Suprapubic skin (tissue), 4 donors: ENCODE data around the gene GSTA2. TPM values are rescaled to one million over a fixed set of nuclear protein-coding genes. Genes with fewer than 3 reads are reported as not detected.
A peak's percentile ranks its signal among the peaks of the same experiment; 100 is the strongest.
"Not testable (repeated sequence)": the region's sequence is repeated elsewhere in the genome, so short reads cannot be mapped to it uniquely, and the experiment has no call there.

ENCODE experiments used
- DNase-seq, 2 donors: peaks; one replicate each; pipeline ENCODE4 v3.0.0-alpha.2; 2019; ENCODE audit warnings: low spot score in 2 of 2
- H3K27ac ChIP-seq: fragments of 200-600 bp; sonication (generic); one replicate; pipeline ENCODE4 v1.5.1; 2019
- H3K27me3 ChIP-seq: fragments of 200-600 bp; sonication (generic); one replicate; pipeline ENCODE4 v1.5.1; 2019
- H3K36me3 ChIP-seq: fragments of 200-600 bp; sonication (generic); one replicate; pipeline ENCODE4 v1.5.1; 2019
- H3K4me1 ChIP-seq: fragments of 200-600 bp; sonication (generic); one replicate; pipeline ENCODE4 v1.5.1; 2019
- H3K4me3 ChIP-seq: fragments of 200-600 bp; sonication (generic); one replicate; pipeline ENCODE4 v1.5.1; 2019; ENCODE audit warnings: mild to moderate bottlenecking
- H3K9me3 ChIP-seq: fragments of 200-600 bp; sonication (generic); one replicate; pipeline ENCODE4 v1.5.1; 2019
- EP300 ChIP-seq: sonication (generic); formaldehyde crosslinking; IDR thresholded peaks from one replicate; pipeline ENCODE4 v1.6.1; 2017; ENCODE audit warnings: antibody characterized with exemption
- POLR2A ChIP-seq, 2 donors: fragments of 450-650 bp; IDR thresholded peaks; one replicate each; pipeline ENCODE4 v1.6.1; 2017; ENCODE audit warnings: antibody characterized with exemption in 2 of 2, mild to moderate bottlenecking in 2 of 2, moderate library complexity in 2 of 2
- POLR2AphosphoS5 ChIP-seq, 3 donors: sonication (generic); formaldehyde crosslinking; IDR thresholded peaks; one replicate each; pipeline ENCODE4 v1.6.1; 2017; ENCODE audit warnings: antibody characterized with exemption in 3 of 3
- WGBS: methylation state at CpG from one replicate; pipeline ENCODE4 v1.1.5; 2018; 5-methylcytosine and 5-hydroxymethylcytosine counted together
- total RNA-seq, 4 donors: library from RNA; depleted of rRNA; stranded (reverse); fragments of >200 nt; gene quantifications; one replicate each; pipeline ENCODE4 v1.1.0, GENCODE V29; 2016
- TF ChIP-seq, protein P1 (sequence below), 2 donors: fragments of 200-600 bp in 1 of 2; fragments of 450-650 bp in 1 of 2; sonication (generic) in 1 of 2; IDR thresholded peaks; one replicate each; pipeline ENCODE4 v1.5.1; 2016 to 2019; ENCODE audit warnings: antibody characterized with exemption in 2 of 2, mild to moderate bottlenecking in 1 of 2, moderate library complexity in 1 of 2

GSTA2 gene
- total RNA-seq, 4 donors from 2014 or later = not detected

GRCh38 chr6:52724406-52725121, 38.7 kb downstream of the GSTA2 start:
- Histone ChIP-seq H3K27me3 (no peaks in the 10 kb centered on the region), H3K9me3 (peaks cover 3% of the 10 kb centered on the region), H3K4me3 (no peak overlapping the region), H3K4me1 (peaks cover 6% of the 10 kb centered on the region), H3K27ac (no peak overlapping the region), H3K36me3 (no peaks in the 10 kb centered on the region)
- DNase-seq = peak; percentile 70 to 83
- WGBS = 78% methylated on average over 13 of the region's 13 CpGs
- TF ChIP-seq POLR2AphosphoS5 (IDR thresholded peaks at IDR 0.05) (no peak), POLR2A (IDR thresholded peaks at IDR 0.05) (no peak), EP300 (no peak)
- TF ChIP-seq, protein P1, sequence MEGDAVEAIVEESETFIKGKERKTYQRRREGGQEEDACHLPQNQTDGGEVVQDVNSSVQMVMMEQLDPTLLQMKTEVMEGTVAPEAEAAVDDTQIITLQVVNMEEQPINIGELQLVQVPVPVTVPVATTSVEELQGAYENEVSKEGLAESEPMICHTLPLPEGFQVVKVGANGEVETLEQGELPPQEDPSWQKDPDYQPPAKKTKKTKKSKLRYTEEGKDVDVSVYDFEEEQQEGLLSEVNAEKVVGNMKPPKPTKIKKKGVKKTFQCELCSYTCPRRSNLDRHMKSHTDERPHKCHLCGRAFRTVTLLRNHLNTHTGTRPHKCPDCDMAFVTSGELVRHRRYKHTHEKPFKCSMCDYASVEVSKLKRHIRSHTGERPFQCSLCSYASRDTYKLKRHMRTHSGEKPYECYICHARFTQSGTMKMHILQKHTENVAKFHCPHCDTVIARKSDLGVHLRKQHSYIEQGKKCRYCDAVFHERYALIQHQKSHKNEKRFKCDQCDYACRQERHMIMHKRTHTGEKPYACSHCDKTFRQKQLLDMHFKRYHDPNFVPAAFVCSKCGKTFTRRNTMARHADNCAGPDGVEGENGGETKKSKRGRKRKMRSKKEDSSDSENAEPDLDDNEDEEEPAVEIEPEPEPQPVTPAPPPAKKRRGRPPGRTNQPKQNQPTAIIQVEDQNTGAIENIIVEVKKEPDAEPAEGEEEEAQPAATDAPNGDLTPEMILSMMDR (IDR thresholded peaks at IDR 0.05) = peak in 1 of 2 donors; percentile 31

DNA sequence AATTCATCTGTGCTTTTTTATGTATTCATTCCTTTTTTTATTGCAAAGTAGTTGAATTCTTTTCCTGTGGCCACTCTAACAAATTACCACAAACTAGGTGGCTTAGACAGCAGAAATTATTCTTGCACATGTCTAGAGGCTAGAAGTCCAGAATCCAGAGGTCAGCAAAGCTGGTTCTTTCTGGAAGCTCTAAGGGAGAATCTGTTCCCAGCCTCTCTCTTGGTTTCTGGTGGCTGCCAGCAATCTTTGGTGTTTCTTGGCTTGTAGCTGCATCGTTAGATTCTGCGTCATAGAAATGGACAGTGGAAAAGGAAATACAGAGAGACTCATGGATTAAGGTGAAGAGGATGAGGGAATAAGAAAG, 39.3 kb downstream of the GSTA2 start:
- Histone ChIP-seq H3K4me3 (no peak overlapping the region), H3K36me3 (no peaks in the 10 kb centered on the region), H3K4me1 (peaks cover 6% of the 10 kb centered on the region), H3K9me3 (peaks cover 3% of the 10 kb centered on the region), H3K27ac (no peak overlapping the region), H3K27me3 (no peaks in the 10 kb centered on the region)
- no peak for DNase-seq
- WGBS = 63% methylated on average over 2 of the region's 2 CpGs
- TF ChIP-seq, protein P1 (IDR thresholded peaks at IDR 0.05) = no peak
- no peak for TF ChIP-seq EP300
- TF ChIP-seq POLR2A (IDR thresholded peaks at IDR 0.05) = no peak
- TF ChIP-seq POLR2AphosphoS5 (IDR thresholded peaks at IDR 0.05) = no peak

DNA sequence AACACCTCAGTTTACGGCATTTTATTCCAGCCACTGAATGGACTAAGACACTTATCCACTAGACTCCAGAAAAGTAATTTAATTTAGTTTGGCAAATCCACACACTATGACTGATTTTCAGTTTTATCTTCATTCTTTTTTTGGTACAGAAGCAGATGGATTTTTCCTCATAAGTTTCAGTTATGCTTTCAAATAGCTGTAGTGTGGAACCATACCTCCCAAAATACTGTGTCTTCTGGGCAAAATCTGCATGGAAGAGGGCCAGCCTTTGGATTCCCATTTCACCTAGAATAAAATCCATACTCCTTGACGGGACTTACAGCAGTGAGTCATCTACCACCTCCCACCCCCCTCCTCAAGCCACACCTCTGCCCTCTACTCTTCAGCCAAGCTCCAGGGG, 43.0 kb downstream of the GSTA2 start:
- Histone ChIP-seq H3K9me3 (peaks cover 3% of the 10 kb centered on the region), H3K4me3 (no peak overlapping the region), H3K36me3 (no peaks in the 10 kb centered on the region), H3K27me3 (no peaks in the 10 kb centered on the region), H3K27ac (no peak overlapping the region), H3K4me1 (peaks cover 6% of the 10 kb centered on the region)
- TF ChIP-seq, protein P1 (IDR thresholded peaks at IDR 0.05) = no peak
- no peak for TF ChIP-seq POLR2AphosphoS5 (IDR thresholded peaks at IDR 0.05)
- TF ChIP-seq EP300 = no peak
- TF ChIP-seq POLR2A (IDR thresholded peaks at IDR 0.05) = no peak
- no peak for DNase-seq
- 50% methylated on average over 2 of the region's 2 CpGs for WGBS

- DNase-seq = no peak
- no peaks in the 10 kb centered on the region for H3K9me3 ChIP-seq
- H3K27me3 ChIP-seq = no peaks in the 10 kb centered on the region
- no peak overlapping the region for H3K27ac ChIP-seq
- TF ChIP-seq POLR2A (IDR thresholded peaks at IDR 0.05) = no peak
- no peak for TF ChIP-seq POLR2AphosphoS5 (IDR thresholded peaks at IDR 0.05)
- TF ChIP-seq, protein P1 (IDR thresholded peaks at IDR 0.05) = no peak
- TF ChIP-seq EP300 = no peak
- no peaks in the 10 kb centered on the region for H3K36me3 ChIP-seq
- H3K4me3 ChIP-seq = no peak overlapping the region
- H3K4me1 ChIP-seq = no peaks in the 10 kb centered on the region
These were observed 44.7 kb downstream of the GSTA2 start for GRCh38 chr6:52718550-52718949.

GRCh38 chr6:52714761-52715160, 48.5 kb downstream of the GSTA2 start:
- not testable (repeated sequence) for H3K9me3 ChIP-seq, H3K4me3 ChIP-seq, H3K36me3 ChIP-seq, H3K4me1 ChIP-seq, DNase-seq, H3K27ac ChIP-seq, H3K27me3 ChIP-seq
- 86% methylated on average over 9 of the region's 9 CpGs for WGBS

GRCh38 chr6:52712136-52712535, 51.1 kb downstream of the GSTA2 start:
- no peaks in the 10 kb centered on the region for H3K36me3 ChIP-seq
- H3K9me3 ChIP-seq = no peaks in the 10 kb centered on the region
- no peak for DNase-seq
- TF ChIP-seq, protein P1 (IDR thresholded peaks at IDR 0.05) = no peak
- no peak for TF ChIP-seq EP300
- no peak for TF ChIP-seq POLR2AphosphoS5 (IDR thresholded peaks at IDR 0.05)
- no peak for TF ChIP-seq POLR2A (IDR thresholded peaks at IDR 0.05)
- WGBS = 71% methylated on average over 2 of the region's 2 CpGs
- no peak overlapping the region for H3K4me3 ChIP-seq
- no peak overlapping the region for H3K27ac ChIP-seq
- no peaks in the 10 kb centered on the region for H3K4me1 ChIP-seq
- no peaks in the 10 kb centered on the region for H3K27me3 ChIP-seq
